ENCODE measurements around the gene TMEM132C.

The TMEM132C gene

GRCh38 chr12:128654468-128654867 lies 387.5 kb downstream of the TMEM132C start:
- DNase-seq (ENCODE audit: low read depth, low spot score) = no peak
- no peak for TF ChIP-seq CTCF (IDR thresholded peaks at IDR 0.05; ENCODE audit: insufficient read depth, low read length, missing control alignments)
- ChIA-PET CTCF (no interaction called here), POLR2A (no interaction called here)
- no peak overlapping the region for H3K4me3 ChIP-seq (ENCODE audit: low read depth, low read length)

- no peak for TF ChIP-seq CTCF (IDR thresholded peaks at IDR 0.05; ENCODE audit: insufficient read depth, low read length, missing control alignments)
- no peak for DNase-seq (ENCODE audit: low read depth, low spot score)
- no peak overlapping the region for H3K4me3 ChIP-seq (ENCODE audit: low read depth, low read length)
- ChIA-PET CTCF (no interaction called here), POLR2A (no interaction called here)
Measured at GRCh38 chr12:128657378-128657777, 390.4 kb downstream of the TMEM132C start.

GRCh38 chr12:128660532-128661225 lies 393.7 kb downstream of the TMEM132C start:
- CTCF ChIA-PET = no interaction called here

GRCh38 chr12:128661226-128661569 lies 394.2 kb downstream of the TMEM132C start:
- CTCF ChIA-PET = no interaction called here
- DNase-seq (ENCODE audit: low read depth, low spot score) = no peak
- POLR2A ChIA-PET = no interaction called here

More at GRCh38 chr12:128660532-128661225, 393.7 kb downstream of the TMEM132C start:
- no peak for TF ChIP-seq CTCF (IDR thresholded peaks at IDR 0.05; ENCODE audit: insufficient read depth, low read length, missing control alignments)
- H3K4me3 ChIP-seq (ENCODE audit: low read depth, low read length) = no peak overlapping the region
- POLR2A ChIA-PET = no interaction called here
- no peak for DNase-seq (ENCODE audit: low read depth, low spot score)

GRCh38 chr12:128662101-128662500 lies 395.1 kb downstream of the TMEM132C start:
- no peak for TF ChIP-seq CTCF (IDR thresholded peaks at IDR 0.05; ENCODE audit: insufficient read depth, low read length, missing control alignments)
- ChIA-PET POLR2A (no interaction called here), CTCF (no interaction called here)
- DNase-seq (ENCODE audit: low read depth, low spot score) = no peak
- no peak overlapping the region for H3K4me3 ChIP-seq (ENCODE audit: low read depth, low read length)

More at GRCh38 chr12:128661226-128661569, 394.2 kb downstream of the TMEM132C start:
- no peak overlapping the region for H3K4me3 ChIP-seq (ENCODE audit: low read depth, low read length)
- no peak for TF ChIP-seq CTCF (IDR thresholded peaks at IDR 0.05; ENCODE audit: insufficient read depth, low read length, missing control alignments)

- no peak for TF ChIP-seq CTCF (IDR thresholded peaks at IDR 0.05; ENCODE audit: insufficient read depth, low read length, missing control alignments)
- POLR2A ChIA-PET = no interaction called here
- no peak for DNase-seq (ENCODE audit: low read depth, low spot score)
- no peak overlapping the region for H3K4me3 ChIP-seq (ENCODE audit: low read depth, low read length)
- CTCF ChIA-PET = no interaction called here
Measured at GRCh38 chr12:128664501-128664900, 397.5 kb downstream of the TMEM132C start.
